Ectodermal cell (in vitro differentiated cells): Measurements from ENCODE around the gene CELF1.
"Not testable (repeated sequence)": the region's sequence is repeated elsewhere in the genome, so short reads cannot be mapped to it uniquely, and the experiment has no call there.

Experiments used
- H3K27ac ChIP-seq: 2 replicates; pipeline ENCODE4 v1.7.0; 2013; ENCODE audit warnings: mild to moderate bottlenecking, low read depth, low read length; ENCODE audit not compliant: insufficient read depth, poor library complexity, severe bottlenecking
- H3K27me3 ChIP-seq: 2 replicates; pipeline ENCODE4 v1.7.0; 2013; ENCODE audit warnings: mild to moderate bottlenecking, low read length; ENCODE audit not compliant: insufficient read depth, control insufficient read depth, poor library complexity, severe bottlenecking
- H3K36me3 ChIP-seq: one replicate; pipeline ENCODE4 v1.7.0; 2013; ENCODE audit warnings: low read length; ENCODE audit not compliant: control insufficient read depth, insufficient read depth
- H3K4me1 ChIP-seq: one replicate; pipeline ENCODE4 v1.7.0; 2013; ENCODE audit warnings: low read length; ENCODE audit not compliant: control insufficient read depth, insufficient read depth
- H3K4me3 ChIP-seq: 2 replicates; pipeline ENCODE4 v1.7.0; 2013; ENCODE audit warnings: low read depth, low read length, control low read depth; ENCODE audit not compliant: insufficient read depth
- H3K9me3 ChIP-seq: 2 replicates; pipeline ENCODE4 v1.7.0; 2013; ENCODE audit warnings: mild to moderate bottlenecking, low read length, moderate library complexity; ENCODE audit not compliant: control insufficient read depth
- WGBS, 2 experiments: methylation state at CpG; one replicate each; pipeline ENCODE4 v1.1.7; 2013; ENCODE audit warnings: missing lambda C conversion rate in 2 of 2; 5-methylcytosine and 5-hydroxymethylcytosine counted together

The CELF1 gene

DNA sequence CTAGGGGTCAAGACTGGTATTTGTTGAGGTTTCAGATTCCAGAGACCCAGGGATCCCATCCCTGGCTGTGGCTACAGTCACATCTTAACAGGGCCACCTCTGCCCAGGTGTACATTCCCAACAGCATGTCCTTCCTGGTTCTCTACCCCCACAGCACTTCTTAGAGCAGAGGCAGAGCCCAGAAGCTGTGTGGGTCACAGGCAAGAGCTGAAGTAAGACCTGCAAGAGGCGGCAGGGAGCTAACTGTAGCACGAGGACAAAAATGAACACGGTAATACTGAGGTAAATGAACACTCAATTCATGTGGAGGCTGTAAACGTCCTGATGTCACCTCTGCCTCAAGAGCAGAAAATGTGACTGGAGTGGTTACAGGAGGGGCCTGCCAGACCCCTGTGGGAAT lies 82.3 kb downstream of the CELF1 start:
- H3K4me1 ChIP-seq: peaks cover 27% of the 10 kb centered on the region
- WGBS, 2 experiments: 96 to 97% methylated on average over 4 of the region's 4 CpGs
- no peaks in the 10 kb centered on the region for H3K27me3 ChIP-seq

DNA sequence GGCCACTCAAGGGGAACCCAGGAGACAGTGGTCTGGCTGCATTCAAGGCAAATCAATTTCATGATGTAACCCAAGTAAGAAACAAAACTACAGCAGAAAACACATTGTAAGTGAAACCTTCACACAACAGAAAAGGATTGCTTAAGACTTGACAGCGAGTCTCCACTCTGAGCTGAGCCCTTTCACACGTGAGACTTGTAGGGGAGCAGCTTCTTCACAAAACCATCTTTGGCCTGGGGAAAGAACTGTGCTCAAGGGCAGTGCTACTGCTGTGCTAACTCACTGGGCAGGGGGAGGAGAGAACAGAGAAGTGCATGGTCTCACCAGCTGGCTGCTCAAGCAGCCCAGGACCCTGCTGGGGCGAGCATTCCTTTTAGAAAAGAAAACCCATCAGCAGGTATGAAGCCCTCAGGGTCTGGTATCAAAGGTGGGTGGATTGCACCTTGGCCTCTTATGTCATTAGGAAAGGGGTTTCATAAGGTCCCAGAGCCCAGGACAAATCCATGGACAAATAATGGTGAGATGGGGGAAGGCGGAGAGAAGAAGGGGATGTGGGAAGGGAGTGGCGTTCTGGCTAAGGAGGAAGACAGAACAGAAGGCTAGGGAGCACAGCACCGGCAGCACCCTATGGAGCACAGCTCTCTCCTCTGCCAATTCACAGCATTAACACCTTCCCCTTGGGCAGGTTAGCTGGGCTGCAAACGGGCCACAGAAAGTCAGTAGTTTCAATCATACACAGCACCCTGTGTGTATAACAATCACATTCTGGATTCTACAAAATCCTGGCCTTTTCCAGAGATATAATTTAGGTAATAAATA lies 83.4 kb downstream of the CELF1 start:
- 77 to 79% methylated on average over 7 of the region's 7 CpGs for WGBS, 2 experiments
- H3K4me3 ChIP-seq: no peak overlapping the region
- no peaks in the 10 kb centered on the region for H3K9me3 ChIP-seq
- peaks cover 37% of the 10 kb centered on the region for H3K36me3 ChIP-seq
- H3K4me1 ChIP-seq: peaks cover 31% of the 10 kb centered on the region
- no peaks in the 10 kb centered on the region for H3K27me3 ChIP-seq
- H3K27ac ChIP-seq: no peak overlapping the region

More for the DNA sequence above, 82.3 kb downstream of the CELF1 start:
- Histone ChIP-seq H3K36me3 (peaks cover 46% of the 10 kb centered on the region), H3K27ac (no peak overlapping the region), H3K9me3 (no peaks in the 10 kb centered on the region), H3K4me3 (no peak overlapping the region)

DNA sequence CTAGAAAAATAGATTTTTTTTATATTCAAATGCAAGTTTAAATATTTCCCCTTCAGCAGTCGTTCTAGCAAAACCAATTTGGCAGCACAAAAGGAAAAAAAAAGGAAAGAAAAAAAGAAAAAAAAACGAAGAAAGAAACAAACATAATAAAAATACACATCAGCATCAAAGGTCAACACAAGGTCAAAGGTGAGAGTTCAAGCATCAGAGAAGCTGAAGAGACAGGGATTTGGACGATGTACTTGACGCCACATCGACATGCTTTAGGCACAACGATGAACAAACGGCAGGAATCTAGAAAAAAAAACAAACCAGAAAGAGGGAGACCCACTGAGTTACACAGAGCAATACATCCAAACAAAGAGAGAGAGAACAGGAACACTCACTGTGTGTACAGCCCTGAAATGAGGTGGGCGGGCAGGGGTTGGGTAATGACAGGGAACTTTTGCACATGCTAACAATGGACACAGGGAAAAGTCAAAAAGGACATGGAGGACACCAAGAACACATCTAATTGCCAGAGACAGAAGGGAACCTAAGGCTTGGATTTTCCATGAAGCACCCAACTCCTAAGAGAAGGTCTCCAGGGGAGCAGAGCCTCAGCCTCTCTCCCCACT lies 84.2 kb downstream of the CELF1 start:
- H3K27me3 ChIP-seq: no peaks in the 10 kb centered on the region
- WGBS, 2 experiments: 80 to 92% methylated on average over 6 to 8 of the region's 8 CpGs
- peaks cover 31% of the 10 kb centered on the region for H3K4me1 ChIP-seq
- H3K36me3 ChIP-seq: peaks cover 32% of the 10 kb centered on the region
- H3K4me3 ChIP-seq: no peak overlapping the region
- no peak overlapping the region for H3K27ac ChIP-seq
- H3K9me3 ChIP-seq: no peaks in the 10 kb centered on the region

DNA sequence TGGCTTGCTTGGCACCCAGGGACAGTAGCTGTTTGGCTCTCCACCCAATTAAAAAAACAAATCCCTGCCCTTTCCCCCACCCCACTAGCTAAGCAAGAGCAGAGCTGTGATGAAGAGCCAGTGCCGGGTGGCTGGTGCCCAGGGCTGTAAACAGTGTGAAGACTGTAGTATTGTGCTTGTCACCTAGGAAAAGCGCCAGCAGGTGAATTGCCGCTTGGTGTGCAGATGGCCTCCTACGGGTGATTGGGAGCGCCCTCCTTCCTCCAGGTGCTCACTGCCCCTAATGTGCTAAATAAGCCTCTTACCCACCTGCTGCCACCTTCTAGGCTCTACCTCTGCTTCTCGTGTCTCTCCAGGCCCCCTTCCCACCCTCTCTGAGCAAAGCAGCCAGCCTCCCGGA lies 85.6 kb downstream of the CELF1 start:
- Histone ChIP-seq H3K27me3 (no peaks in the 10 kb centered on the region), H3K4me3 (no peak overlapping the region), H3K4me1 (peaks cover 31% of the 10 kb centered on the region), H3K27ac (no peak overlapping the region), H3K9me3 (no peaks in the 10 kb centered on the region), H3K36me3 (peaks cover 19% of the 10 kb centered on the region)
- 90 to 91% methylated on average over 7 of the region's 7 CpGs for WGBS, 2 experiments

DNA sequence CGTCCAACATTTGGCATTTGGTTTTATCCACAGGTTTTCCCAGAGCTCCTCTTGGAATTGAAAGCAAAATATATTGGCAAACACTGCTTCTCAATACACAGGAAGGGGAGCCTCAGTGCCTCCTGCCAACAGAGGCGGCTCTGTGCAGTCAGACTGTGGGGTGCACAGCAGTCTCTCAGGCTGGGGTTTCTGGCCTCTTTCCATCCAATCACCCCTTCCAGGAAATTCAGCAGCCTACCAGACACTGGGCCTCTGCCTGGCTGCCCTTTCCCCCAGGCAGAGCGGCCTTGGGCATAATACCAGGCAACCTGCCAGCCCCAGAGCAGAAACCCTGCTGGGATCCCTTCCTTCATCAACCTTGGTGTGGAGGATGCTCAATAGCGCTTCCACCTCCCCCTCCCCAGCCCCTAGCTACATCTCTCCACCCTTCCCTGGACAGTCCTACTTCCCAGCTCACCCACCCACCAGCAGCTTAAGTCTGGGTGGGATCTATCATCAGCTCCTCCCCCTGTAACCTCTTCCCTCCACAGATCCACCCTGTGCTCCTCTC lies 86.2 kb downstream of the CELF1 start:
- Histone ChIP-seq H3K9me3 (no peaks in the 10 kb centered on the region), H3K4me3 (no peak overlapping the region), H3K36me3 (peaks cover 13% of the 10 kb centered on the region), H3K4me1 (peaks cover 31% of the 10 kb centered on the region), H3K27ac (no peak overlapping the region), H3K27me3 (no peaks in the 10 kb centered on the region)
- 74 to 87% methylated on average over 4 of the region's 4 CpGs for WGBS, 2 experiments

DNA sequence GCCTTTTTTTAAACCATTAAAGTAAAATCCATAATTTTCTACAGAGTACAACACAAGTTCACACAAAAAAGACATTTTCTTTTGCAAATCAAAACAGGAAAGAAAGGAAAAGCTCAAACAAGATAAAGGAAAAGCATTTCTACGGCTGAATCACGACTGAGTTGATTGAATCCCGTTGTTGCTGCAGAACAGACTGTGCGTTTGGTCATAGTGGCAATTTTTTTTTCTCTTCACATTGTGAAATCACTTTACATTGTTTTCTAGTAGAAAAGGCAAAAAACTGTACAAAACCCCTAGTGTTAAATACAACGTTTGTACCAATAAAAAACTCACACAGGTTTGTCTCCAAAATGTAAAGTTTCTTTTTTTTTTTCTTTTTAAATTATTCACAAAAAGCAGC lies 86.7 kb downstream of the CELF1 start:
- H3K4me3 ChIP-seq: no peak overlapping the region
- peaks cover 31% of the 10 kb centered on the region for H3K4me1 ChIP-seq
- 90 to 94% methylated on average over 5 of the region's 5 CpGs for WGBS, 2 experiments

DNA sequence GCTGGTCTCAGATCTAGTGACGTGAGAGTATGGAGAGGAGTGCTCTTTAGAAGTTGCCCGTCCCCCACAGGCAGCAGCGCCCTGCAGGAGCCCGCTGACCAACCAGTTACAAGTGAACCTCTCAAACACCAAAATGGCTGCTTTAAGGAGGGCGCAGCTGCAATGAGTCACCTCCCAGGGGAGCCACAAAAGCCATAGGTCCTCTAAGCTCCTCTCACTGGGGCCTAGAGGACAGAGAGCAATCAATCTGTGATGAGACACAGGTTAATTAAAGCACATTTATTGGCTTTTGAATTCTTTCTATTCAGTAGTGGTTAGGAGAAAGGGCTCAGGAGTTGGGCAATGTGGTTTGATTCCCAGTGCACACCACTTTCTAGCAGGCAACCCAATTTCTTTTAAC lies 88.4 kb downstream of the CELF1 start:
- Histone ChIP-seq H3K4me1 (peaks cover 26% of the 10 kb centered on the region), H3K36me3 (no peaks in the 10 kb centered on the region), H3K27me3 (no peaks in the 10 kb centered on the region), H3K4me3 (no peak overlapping the region), H3K27ac (peak overlapping the region; percentile 18), H3K9me3 (no peaks in the 10 kb centered on the region)
- 67 to 70% methylated on average over 5 of the region's 5 CpGs for WGBS, 2 experiments

More for the DNA sequence above, 86.7 kb downstream of the CELF1 start:
- Histone ChIP-seq H3K27ac (no peak overlapping the region), H3K27me3 (no peaks in the 10 kb centered on the region), H3K9me3 (no peaks in the 10 kb centered on the region), H3K36me3 (peaks cover 7% of the 10 kb centered on the region)

DNA sequence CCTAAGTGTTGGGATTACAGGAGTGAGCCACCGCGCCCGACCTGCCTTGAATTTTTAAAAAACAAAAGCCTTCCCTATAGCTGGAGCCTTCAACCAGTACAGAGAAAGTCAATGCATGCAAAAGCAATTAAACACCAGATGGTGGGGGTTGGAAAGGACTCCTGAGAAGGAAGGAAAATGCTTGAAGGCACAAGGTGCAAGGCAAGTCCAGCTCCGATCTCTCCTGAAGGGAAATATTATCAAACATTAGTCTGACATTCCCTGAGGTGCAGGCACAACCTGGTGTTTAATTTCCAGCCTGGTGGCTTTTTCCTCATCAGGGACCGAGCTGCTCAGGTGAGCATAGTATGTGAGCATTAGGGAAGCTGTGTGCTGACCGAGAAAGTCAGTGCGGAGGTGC lies 91.1 kb downstream of the CELF1 start:
- H3K27ac ChIP-seq: no peak overlapping the region

DNA sequence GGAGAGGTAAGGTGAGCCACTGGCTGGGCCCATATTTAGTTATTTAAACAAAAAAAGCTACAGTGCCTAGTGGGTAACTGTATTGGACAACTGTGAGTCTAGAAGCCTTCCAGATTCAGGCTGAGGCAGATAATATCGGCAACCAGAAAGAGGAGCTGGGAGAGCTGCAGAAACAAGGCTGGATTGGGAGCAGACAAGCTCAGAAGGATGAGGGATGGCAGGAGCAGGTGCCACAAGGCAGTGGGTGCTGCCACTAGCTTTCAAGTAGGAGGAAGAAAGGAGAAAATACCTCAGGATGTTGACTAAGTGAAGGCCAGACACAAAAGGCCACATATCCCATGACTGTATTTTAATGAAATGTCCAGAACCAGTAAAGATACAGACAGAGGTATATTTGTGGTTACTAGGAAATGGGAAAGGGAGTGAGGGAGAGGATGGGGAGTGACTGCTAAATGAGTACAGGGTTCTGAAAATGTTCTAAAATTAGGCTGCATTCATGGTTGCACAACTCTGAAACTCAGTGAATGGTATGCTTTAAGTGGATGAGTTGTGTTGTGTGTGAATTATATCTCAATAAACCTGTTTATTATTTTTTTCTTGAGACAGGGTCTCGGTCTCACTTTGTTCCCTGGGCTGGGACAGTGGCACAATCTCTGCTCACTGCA lies 92.2 kb downstream of the CELF1 start:
- H3K4me1 ChIP-seq: peaks cover 5% of the 10 kb centered on the region
- no peak overlapping the region for H3K4me3 ChIP-seq
- 92 to 96% methylated on average over 2 of the region's 2 CpGs for WGBS, 2 experiments
- no peaks in the 10 kb centered on the region for H3K27me3 ChIP-seq
- no peaks in the 10 kb centered on the region for H3K9me3 ChIP-seq
- no peaks in the 10 kb centered on the region for H3K36me3 ChIP-seq
- H3K27ac ChIP-seq: no peak overlapping the region

More for the DNA sequence above, 91.1 kb downstream of the CELF1 start:
- no peaks in the 10 kb centered on the region for H3K9me3 ChIP-seq
- H3K4me3 ChIP-seq: no peak overlapping the region
- no peaks in the 10 kb centered on the region for H3K36me3 ChIP-seq
- 93 to 98% methylated on average over 7 of the region's 7 CpGs for WGBS, 2 experiments
- H3K27me3 ChIP-seq: no peaks in the 10 kb centered on the region
- H3K4me1 ChIP-seq: peaks cover 5% of the 10 kb centered on the region

DNA sequence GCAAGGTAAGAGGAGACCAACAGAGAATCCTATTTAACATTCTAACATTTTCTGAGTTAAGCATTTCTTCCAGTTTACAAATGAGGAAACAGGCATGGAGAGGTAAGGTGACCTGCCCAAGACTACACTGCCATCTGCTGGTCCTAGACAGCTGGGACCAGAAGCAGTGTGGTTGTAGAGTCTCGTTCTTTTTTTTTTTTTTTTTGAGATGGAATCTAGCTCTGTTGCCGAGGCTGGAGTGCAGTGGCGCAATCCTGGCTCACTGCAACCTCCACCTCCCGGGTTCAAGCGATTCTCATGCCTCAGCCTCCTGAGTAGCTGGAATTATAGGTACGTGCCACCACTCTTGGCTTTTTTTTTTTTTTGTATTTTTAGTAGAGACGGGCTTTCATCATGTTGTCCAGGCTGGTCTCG lies 98.7 kb downstream of the CELF1 start:
- not testable (repeated sequence) for H3K4me3 ChIP-seq, H3K27ac ChIP-seq, H3K4me1 ChIP-seq, H3K36me3 ChIP-seq, H3K27me3 ChIP-seq, H3K9me3 ChIP-seq
- 52 to 65% methylated on average over 7 of the region's 8 CpGs for WGBS, 2 experiments
